Measurements from ENCODE around the gene CLDN11. TPM values are rescaled to one million over a fixed set of nuclear protein-coding genes. Genes with fewer than 3 reads are reported as not detected.

Gene CLDN11
- 1 to 10 TPM; 1.3 to 7.2 TPM for total RNA-seq

DNA sequence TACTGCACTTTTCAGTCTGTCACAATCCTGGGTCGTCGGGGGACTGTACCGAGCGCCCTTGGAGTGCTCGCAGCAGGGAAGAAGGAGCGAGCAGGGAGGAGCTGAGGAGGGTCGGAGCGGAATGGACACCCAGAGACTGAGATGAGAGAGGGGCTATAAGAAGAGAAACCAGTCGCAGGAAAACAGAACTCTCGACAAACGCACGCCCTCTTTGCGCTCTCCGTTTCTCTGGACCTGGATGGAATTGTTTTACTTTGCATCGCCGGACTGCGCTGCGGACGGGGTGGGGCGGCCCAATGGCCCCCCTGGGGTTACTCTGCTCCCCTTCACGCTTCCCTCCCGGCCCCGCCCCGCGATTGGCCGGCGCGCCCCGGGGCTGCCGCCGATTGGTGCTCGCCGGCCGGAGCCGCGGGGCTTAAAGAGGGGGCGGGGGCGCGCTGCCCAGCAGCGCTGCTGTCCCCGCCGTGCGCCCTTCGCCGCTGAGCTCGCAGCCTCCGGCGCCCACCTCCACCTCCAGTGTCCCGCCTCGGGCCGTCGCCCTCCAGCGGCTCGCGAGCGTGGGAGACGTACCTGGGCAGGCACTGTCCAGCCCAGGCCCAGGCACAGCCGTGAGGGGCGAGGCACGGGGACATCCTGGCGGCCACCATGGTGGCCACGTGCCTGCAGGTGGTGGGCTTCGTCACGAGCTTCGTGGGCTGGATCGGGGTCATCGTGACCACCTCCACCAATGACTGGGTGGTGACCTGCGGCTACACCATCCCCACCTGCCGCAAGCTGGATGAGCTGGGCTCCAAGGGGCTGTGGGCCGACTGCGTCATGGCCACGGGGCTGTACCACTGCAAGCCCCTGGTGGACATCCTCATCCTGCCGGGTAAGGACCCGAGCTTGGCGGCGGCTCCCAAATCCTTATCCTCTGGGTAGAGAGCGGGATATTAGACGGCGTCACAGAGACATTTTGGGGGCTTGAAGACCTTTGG is at the start of gene CLDN11:
Gene CLDN11, plus strand, starts transcription at position 447 of the 977 bp plus-strand sequence. Its CDS starts 199 bp downstream, at position 646.
- Histone ChIP-seq H3K27me3 (peaks cover 30% of the 10 kb centered on the region), H3K27ac (no peak within 1 kb of the TSS), H3K9ac (ENCODE audit: low read depth in 2 of 2, low read length in 2 of 2) (peak within 1 kb of the TSS in 1 of 2 donors; percentile 26)

DNA sequence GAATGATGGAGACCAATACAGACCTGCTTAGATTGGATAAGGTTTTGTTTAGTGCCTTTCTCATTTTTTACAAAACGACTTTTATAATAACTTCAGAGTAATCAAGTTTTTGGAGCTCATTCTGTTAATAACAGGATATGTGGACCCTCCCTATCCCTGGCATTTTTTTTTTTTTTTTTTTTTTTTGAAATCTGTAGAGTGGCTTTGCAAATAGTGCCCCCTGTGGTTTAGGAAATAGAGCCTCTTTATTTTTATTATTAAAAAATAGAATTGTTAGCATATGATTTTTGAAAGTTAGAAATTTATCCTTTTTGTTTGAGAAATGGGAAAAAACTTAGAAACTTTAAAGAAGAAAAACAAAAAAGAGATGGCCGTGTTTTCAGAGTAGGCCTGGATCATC is 49.7 kb upstream of the CLDN11 start:
- intact Hi-C loops (cut with DNase I), result loop anchor here (10.0 kb wide), 1 partner anchor 54 kb away; no protein-coding TSS in a partner anchor
- no peaks in the 10 kb centered on the region for H3K36me3 ChIP-seq
- H3K4me1 ChIP-seq, result no peaks in the 10 kb centered on the region
- H3K27ac ChIP-seq, result no peak overlapping the region
- TF ChIP-seq, protein P1, sequence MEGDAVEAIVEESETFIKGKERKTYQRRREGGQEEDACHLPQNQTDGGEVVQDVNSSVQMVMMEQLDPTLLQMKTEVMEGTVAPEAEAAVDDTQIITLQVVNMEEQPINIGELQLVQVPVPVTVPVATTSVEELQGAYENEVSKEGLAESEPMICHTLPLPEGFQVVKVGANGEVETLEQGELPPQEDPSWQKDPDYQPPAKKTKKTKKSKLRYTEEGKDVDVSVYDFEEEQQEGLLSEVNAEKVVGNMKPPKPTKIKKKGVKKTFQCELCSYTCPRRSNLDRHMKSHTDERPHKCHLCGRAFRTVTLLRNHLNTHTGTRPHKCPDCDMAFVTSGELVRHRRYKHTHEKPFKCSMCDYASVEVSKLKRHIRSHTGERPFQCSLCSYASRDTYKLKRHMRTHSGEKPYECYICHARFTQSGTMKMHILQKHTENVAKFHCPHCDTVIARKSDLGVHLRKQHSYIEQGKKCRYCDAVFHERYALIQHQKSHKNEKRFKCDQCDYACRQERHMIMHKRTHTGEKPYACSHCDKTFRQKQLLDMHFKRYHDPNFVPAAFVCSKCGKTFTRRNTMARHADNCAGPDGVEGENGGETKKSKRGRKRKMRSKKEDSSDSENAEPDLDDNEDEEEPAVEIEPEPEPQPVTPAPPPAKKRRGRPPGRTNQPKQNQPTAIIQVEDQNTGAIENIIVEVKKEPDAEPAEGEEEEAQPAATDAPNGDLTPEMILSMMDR (IDR thresholded peaks at IDR 0.05), result no peak
- H3K4me3 ChIP-seq, result no peak overlapping the region
- no peaks in the 10 kb centered on the region for H3K9me3 ChIP-seq
- no peak overlapping the region for H3K9ac ChIP-seq (ENCODE audit: low read depth in 2 of 2, low read length in 2 of 2)
- no peak for DNase-seq
- no peaks in the 10 kb centered on the region for H3K27me3 ChIP-seq

More for the DNA sequence above, at the start of gene CLDN11:
- Histone ChIP-seq H3K4me3 (peak within 1 kb of the TSS; percentile 25), H3K9me3 (no peaks in the 10 kb centered on the region), H3K4me1 (no peaks in the 10 kb centered on the region), H3K36me3 (no peaks in the 10 kb centered on the region)
- DNase-seq, result no peak
- intact Hi-C loops (cut with DNase I), result loop anchor here (5.0 to 10.0 kb wide), 2 partner anchors 274 to 426 kb away; no protein-coding TSS in a partner anchor
- TF ChIP-seq, protein P1 (IDR thresholded peaks at IDR 0.05), result no peak

DNA sequence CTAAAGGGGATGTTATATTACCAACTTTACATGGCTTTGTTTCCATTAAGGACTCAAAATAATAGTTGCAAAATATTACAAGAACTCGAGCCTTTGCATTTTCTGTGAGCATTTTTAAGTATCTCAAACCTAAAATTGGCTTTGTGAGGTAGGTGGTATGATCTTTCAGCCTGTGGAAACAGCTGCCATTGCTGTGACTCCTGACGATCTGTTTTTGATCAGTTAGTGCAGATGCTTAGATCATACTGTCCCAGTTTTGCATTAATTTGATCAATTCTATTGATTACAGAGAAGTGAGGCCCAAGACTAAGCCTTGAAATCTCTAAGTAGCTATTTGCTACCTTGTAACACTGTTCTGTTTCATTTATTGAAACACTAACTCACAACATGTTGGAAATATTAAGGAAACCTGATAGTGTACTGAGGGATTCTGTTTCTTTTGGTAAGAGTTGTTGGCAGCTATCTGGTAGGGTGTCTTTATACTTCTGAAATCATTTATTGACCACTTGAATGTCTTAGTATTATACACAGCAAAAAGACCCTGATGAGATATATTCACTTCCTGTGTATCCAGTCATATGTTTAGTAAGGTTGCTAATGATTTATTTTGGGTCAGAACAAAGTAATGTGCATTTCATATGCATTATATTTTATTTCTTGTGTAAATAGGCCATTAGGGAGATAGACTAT is 46.3 kb upstream of the CLDN11 start:
- TF ChIP-seq, protein P1 (IDR thresholded peaks at IDR 0.05), result no peak
- H3K27ac ChIP-seq, result no peak overlapping the region
- intact Hi-C loops (cut with DNase I), result no loop called here

DNA sequence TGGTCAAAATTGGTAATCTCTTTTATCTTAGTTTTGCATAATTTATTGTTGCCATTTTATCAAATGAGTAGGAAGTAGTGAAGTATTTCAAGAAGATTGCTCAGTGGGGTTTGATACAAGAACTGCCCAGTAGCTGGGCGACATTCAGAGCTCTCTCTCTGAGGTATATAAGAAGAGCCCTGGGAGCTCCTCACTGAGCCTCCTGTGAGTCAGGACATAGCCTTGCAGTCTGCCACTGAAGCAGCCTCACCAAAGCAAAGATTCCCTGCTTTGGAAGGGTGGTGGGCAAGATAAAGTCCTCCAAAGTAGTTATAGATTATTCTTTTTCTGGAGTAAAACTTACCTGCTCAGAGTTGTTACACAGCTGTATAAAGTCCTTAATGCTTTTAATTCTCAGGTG is 35.1 kb upstream of the CLDN11 start:
- Histone ChIP-seq H3K27me3 (no peaks in the 10 kb centered on the region), H3K36me3 (peaks cover 5% of the 10 kb centered on the region)

More for the DNA sequence above, 46.3 kb upstream of the CLDN11 start:
- Histone ChIP-seq H3K4me1 (no peaks in the 10 kb centered on the region), H3K4me3 (no peak overlapping the region), H3K9me3 (no peaks in the 10 kb centered on the region), H3K27me3 (no peaks in the 10 kb centered on the region), H3K9ac (ENCODE audit: low read depth in 2 of 2, low read length in 2 of 2) (no peak overlapping the region), H3K36me3 (no peaks in the 10 kb centered on the region)
- no peak for DNase-seq

DNA sequence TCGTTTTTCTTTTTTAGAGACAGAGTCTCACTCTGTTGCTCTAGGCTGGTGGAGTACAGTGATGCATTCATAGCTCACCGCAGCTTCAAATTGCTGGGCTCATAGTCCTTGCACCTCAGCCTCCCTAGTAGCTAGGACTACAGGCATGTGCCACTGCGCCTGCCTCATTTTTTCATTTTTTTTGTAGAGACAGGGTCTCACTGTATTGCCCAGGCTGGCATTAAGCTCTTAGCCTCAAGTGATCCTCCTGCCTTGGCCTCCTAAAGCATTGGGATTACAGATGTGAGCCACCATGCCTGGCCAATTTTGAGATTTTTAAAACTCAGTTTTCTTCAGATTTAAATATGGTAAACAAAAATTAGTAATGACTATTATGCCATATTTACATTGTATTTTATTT is 32.2 kb upstream of the CLDN11 start:
- Histone ChIP-seq H3K4me1 (no peaks in the 10 kb centered on the region), H3K36me3 (peaks cover 5% of the 10 kb centered on the region), H3K9me3 (no peaks in the 10 kb centered on the region), H3K4me3 (no peak overlapping the region), H3K27ac (no peak overlapping the region), H3K27me3 (no peaks in the 10 kb centered on the region), H3K9ac (ENCODE audit: low read depth in 2 of 2, low read length in 2 of 2) (no peak overlapping the region)
- TF ChIP-seq, protein P1 (IDR thresholded peaks at IDR 0.05), result no peak
- no peak for DNase-seq
- intact Hi-C loops (cut with DNase I), result no loop called here

More for the DNA sequence above, 35.1 kb upstream of the CLDN11 start:
- intact Hi-C loops (cut with DNase I), result no loop called here
- DNase-seq, result no peak
- no peak overlapping the region for H3K4me3 ChIP-seq
- H3K9ac ChIP-seq (ENCODE audit: low read depth in 2 of 2, low read length in 2 of 2), result no peak overlapping the region
- TF ChIP-seq, protein P1 (IDR thresholded peaks at IDR 0.05), result no peak
- H3K27ac ChIP-seq, result no peak overlapping the region
- no peaks in the 10 kb centered on the region for H3K4me1 ChIP-seq
- no peaks in the 10 kb centered on the region for H3K9me3 ChIP-seq
